ENCODE measurements around the gene RAMACL.

The RAMACL gene

GRCh38 chr6:166579237-166579850 lies 7.1 kb downstream of the RAMACL start:
- Mint-ChIP-seq H3K27me3 (ENCODE audit: low read depth) (peaks cover 5% of the 10 kb centered on the region), H3K4me1 (peaks cover 15% of the 10 kb centered on the region), H3K9me3 (peaks cover 10% of the 10 kb centered on the region), H3K27ac (no peak overlapping the region), H3K36me3 (ENCODE audit: low read depth) (peaks cover 22% of the 10 kb centered on the region), H3K4me3 (no peak overlapping the region)
- TF ChIP-seq CTCF (IDR thresholded peaks at IDR 0.05; ENCODE audit: unreplicated experiment in 3 of 3) = no peak

- Mint-ChIP-seq H3K27ac (no peak overlapping the region), H3K4me3 (no peak overlapping the region), H3K27me3 (ENCODE audit: low read depth) (peaks cover 5% of the 10 kb centered on the region), H3K36me3 (ENCODE audit: low read depth) (peaks cover 22% of the 10 kb centered on the region), H3K4me1 (peaks cover 15% of the 10 kb centered on the region), H3K9me3 (peaks cover 10% of the 10 kb centered on the region)
- no peak for TF ChIP-seq CTCF (IDR thresholded peaks at IDR 0.05; ENCODE audit: unreplicated experiment in 3 of 3)
Observed at GRCh38 chr6:166578536-166579236, 7.8 kb downstream of the RAMACL start.

- peaks cover 15% of the 10 kb centered on the region for H3K4me1 Mint-ChIP-seq
- H3K9me3 Mint-ChIP-seq = peaks cover 10% of the 10 kb centered on the region
- no peak overlapping the region for H3K4me3 Mint-ChIP-seq
- H3K27ac Mint-ChIP-seq = no peak overlapping the region
- H3K36me3 Mint-ChIP-seq (ENCODE audit: low read depth) = peaks cover 22% of the 10 kb centered on the region
- no peaks in the 10 kb centered on the region for H3K27me3 Mint-ChIP-seq (ENCODE audit: low read depth)
- no peak for TF ChIP-seq CTCF (IDR thresholded peaks at IDR 0.05; ENCODE audit: unreplicated experiment in 3 of 3)
Observed at GRCh38 chr6:166575205-166575604, 11.3 kb downstream of the RAMACL start.

GRCh38 chr6:166573511-166574216 lies 12.8 kb downstream of the RAMACL start:
- TF ChIP-seq CTCF (IDR thresholded peaks at IDR 0.05; ENCODE audit: unreplicated experiment in 3 of 3) = no peak
- no peak overlapping the region for H3K4me3 Mint-ChIP-seq
- peaks cover 22% of the 10 kb centered on the region for H3K36me3 Mint-ChIP-seq (ENCODE audit: low read depth)
- H3K27me3 Mint-ChIP-seq (ENCODE audit: low read depth) = no peaks in the 10 kb centered on the region
- H3K4me1 Mint-ChIP-seq = peaks cover 1% of the 10 kb centered on the region
- H3K27ac Mint-ChIP-seq = no peak overlapping the region
- H3K9me3 Mint-ChIP-seq = peaks cover 10% of the 10 kb centered on the region

- TF ChIP-seq CTCF (IDR thresholded peaks at IDR 0.05; ENCODE audit: unreplicated experiment in 3 of 3) = no peak
- Mint-ChIP-seq H3K27me3 (ENCODE audit: low read depth) (no peaks in the 10 kb centered on the region), H3K4me1 (no peaks in the 10 kb centered on the region), H3K27ac (peak overlapping the region in 1 of 3 experiments; percentile 59), H3K9me3 (peaks cover 10% of the 10 kb centered on the region), H3K4me3 (no peak overlapping the region), H3K36me3 (ENCODE audit: low read depth) (peaks cover 18% of the 10 kb centered on the region)
Observed at GRCh38 chr6:166572370-166573261, 13.9 kb downstream of the RAMACL start.
